Astrocyte of the spinal cord (primary cell): ENCODE data around the gene ANP32B.

Source experiments
- DNase-seq: peaks from one replicate; pipeline ENCODE4 v3.0.0; 2011; ENCODE audit warnings: low read depth, low spot score
- H3K4me3 ChIP-seq: 2 replicates; pipeline ENCODE4 v1.5.1; 2011; ENCODE audit warnings: low read depth, mild to moderate bottlenecking, low read length, moderate library complexity
- CTCF ChIP-seq: IDR thresholded peaks from 2 replicates; pipeline ENCODE4 v1.5.1; 2012; ENCODE audit warnings: low read depth, mild to moderate bottlenecking, low read length, inconsistent platforms
- in situ Hi-C: cut with HindIII; loops from 2 replicates; pipeline ENCODE4 v1.10.0; 2017; ENCODE audit warnings: low sequenced_read_pairs

Gene ANP32B

DNA sequence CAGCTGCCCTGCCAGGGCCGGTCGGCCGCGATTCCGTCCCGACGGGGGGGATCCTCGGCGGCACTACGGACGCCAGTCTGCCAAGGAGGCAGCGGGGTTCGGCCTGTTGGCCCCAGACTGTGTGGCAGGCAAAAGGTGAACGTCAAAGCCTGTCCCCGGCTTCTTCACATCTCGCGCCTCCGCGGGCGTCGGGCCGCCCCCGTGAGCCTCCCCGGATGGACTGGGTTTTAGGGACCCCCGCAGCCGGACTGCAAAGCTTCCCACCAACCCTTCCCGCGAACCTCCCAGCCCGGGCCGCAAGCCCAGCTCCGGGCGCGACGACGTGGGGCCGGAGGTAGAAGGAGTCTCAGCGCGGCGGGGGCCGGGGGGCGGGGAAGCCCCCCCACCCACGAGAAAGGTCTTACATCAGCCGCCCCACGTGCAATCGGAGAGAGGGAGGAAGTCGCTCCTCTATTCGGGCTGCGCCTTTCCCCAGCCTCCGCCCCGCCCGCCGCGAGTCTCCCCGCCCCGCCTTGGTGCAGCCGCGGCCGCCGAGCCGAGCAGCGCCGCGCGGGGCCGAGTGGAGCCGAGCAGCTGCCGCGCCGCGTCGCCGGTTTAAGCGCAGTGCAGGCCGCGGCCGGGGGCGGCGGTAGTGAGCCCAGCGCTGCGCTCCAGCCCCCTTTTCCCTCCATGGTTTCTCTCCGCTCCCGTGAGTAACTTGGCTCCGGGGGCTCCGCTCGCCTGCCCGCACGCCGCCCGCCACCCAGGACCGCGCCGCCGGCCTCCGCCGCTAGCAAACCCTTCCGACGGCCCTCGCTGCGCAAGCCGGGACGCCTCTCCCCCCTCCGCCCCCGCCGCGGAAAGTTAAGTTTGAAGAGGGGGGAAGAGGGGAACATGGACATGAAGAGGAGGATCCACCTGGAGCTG is at the start of gene ANP32B:
Gene ANP32B, plus strand, starts transcription at position 659 of the 906 bp plus-strand sequence. Its CDS starts 215 bp downstream, at position 874.
- in situ Hi-C loops = no loop called here
- peak; percentile 75 for TF ChIP-seq CTCF
- H3K4me3 ChIP-seq = peak within 1 kb of the TSS; percentile 79
- DNase-seq = peak; percentile 92

- no peak for TF ChIP-seq CTCF
- no peak for DNase-seq
- H3K4me3 ChIP-seq = no peak overlapping the region
- in situ Hi-C loops = no loop called here
Observed at GRCh38 chr9:97934321-97935115, 48.6 kb upstream of the ANP32B start.

- no peak for TF ChIP-seq CTCF
- in situ Hi-C loops = no loop called here
- DNase-seq = no peak
- H3K4me3 ChIP-seq = no peak overlapping the region
Observed at GRCh38 chr9:97935276-97935675, 47.9 kb upstream of the ANP32B start.

GRCh38 chr9:97936998-97937397 is 46.1 kb upstream of the ANP32B start:
- H3K4me3 ChIP-seq = no peak overlapping the region
- TF ChIP-seq CTCF = no peak
- no peak for DNase-seq
- in situ Hi-C loops = no loop called here

- DNase-seq = no peak
- no peak for TF ChIP-seq CTCF
- H3K4me3 ChIP-seq = no peak within 1 kb of the TSS
- in situ Hi-C loops = no loop called here
Observed at GRCh38 chr9:97938081-97938644, 45.0 kb upstream of the ANP32B start, which contains the start of gene HEMGN. HEMGN (minus strand) TSS chr9:97938172; CDS start chr9:97938136, 36 bp downstream.

DNA sequence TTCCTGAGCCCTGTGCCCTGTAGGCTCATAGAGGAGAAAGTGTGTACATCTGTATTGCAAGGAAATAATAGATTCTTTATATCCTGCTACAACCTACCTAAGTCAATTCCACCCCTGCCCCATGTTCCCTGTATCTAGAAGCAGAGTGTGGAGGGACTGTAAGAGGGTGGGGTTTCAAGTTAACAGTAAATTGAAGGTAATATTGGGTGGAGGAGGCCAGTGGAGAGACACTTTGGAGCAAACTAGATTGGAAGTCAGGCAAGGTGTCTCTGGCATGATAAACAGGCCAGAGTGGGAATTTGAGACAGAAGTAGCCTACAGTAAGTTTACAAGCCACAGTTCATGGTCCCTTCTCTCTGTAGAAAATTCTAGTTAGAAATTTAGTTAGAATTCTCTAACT is 42.9 kb upstream of the ANP32B start:
- in situ Hi-C loops = no loop called here
- no peak overlapping the region for H3K4me3 ChIP-seq
- no peak for DNase-seq
- TF ChIP-seq CTCF = no peak
